ENCODE data around the gene HOXC11.
A peak's percentile ranks its signal among the peaks of the same experiment; 100 is the strongest.

The HOXC11 gene

DNA sequence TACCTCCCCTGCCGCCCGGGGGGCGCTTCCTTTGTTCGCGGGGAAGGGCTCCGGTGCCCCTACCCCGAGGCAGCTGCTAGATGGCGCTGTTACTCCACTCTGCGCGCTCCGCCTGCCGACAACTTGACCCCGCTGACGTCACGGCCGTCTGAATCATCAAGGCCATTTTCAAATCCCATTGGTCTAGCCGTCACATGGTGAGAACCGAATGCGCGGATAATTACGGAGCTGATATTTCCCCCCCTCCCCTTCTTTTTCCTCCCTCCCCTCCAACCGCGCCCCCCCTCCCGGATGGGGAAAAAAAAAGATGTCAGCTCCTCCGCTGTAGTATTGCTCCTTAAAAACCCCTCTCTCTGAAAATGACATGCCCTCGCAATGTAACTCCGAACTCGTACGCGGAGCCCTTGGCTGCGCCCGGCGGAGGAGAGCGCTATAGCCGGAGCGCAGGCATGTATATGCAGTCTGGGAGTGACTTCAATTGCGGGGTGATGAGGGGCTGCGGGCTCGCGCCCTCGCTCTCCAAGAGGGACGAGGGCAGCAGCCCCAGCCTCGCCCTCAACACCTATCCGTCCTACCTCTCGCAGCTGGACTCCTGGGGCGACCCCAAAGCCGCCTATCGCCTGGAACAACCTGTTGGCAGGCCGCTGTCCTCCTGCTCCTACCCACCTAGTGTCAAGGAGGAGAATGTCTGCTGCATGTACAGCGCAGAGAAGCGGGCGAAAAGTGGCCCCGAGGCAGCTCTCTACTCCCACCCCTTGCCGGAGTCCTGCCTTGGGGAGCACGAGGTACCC lies 12.2 kb downstream of the HOXC11 start, which contains the start of gene HOXC10:
Gene HOXC10, plus strand, starts transcription at position 246 of the 791 bp plus-strand sequence. Its CDS starts 114 bp downstream, at position 360.
- peaks cover 42% of the 10 kb centered on the region for H3K27me3 ChIP-seq (ENCODE audit: insufficient read depth, poor library complexity, severe bottlenecking)
- DNase-seq (ENCODE audit: low read depth in 1 of 2, low spot score in 1 of 2): peak in 1 of 2 experiments; percentile 58

DNA sequence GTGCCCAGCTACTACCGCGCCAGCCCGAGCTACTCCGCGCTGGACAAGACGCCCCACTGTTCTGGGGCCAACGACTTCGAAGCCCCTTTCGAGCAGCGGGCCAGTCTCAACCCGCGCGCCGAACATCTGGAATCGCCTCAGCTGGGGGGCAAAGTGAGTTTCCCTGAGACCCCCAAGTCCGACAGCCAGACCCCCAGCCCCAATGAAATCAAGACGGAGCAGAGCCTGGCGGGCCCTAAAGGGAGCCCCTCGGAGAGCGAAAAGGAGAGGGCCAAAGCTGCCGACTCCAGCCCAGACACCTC lies 12.7 kb downstream of the HOXC11 start:
- TF ChIP-seq GABPA (IDR thresholded peaks at IDR 0.05; ENCODE audit: low read depth): no peak
- Histone ChIP-seq H3K27me3 (ENCODE audit: insufficient read depth, poor library complexity, severe bottlenecking) (peaks cover 44% of the 10 kb centered on the region), H3K4me3 (replicated peaks; ENCODE audit: insufficient read depth, low read length) (no peak overlapping the region), H3K27ac (replicated peaks) (no peak overlapping the region)
- DNase-seq (ENCODE audit: low read depth in 1 of 2, low spot score in 1 of 2): no peak

More for the DNA sequence above, 12.2 kb downstream of the HOXC11 start, which contains the start of gene HOXC10:
- Histone ChIP-seq H3K27ac (replicated peaks) (peak within 1 kb of the TSS; percentile 69), H3K4me3 (replicated peaks; ENCODE audit: insufficient read depth, low read length) (no peak within 1 kb of the TSS)
- TF ChIP-seq POLR2AphosphoS5 (IDR thresholded peaks at IDR 0.05; ENCODE audit: low read depth): no peak
- no peak for TF ChIP-seq SPI1 (IDR thresholded peaks at IDR 0.05; ENCODE audit: borderline replicate concordance, low read depth)
- no peak for TF ChIP-seq GABPA (IDR thresholded peaks at IDR 0.05; ENCODE audit: low read depth)
- TF ChIP-seq, protein P1, sequence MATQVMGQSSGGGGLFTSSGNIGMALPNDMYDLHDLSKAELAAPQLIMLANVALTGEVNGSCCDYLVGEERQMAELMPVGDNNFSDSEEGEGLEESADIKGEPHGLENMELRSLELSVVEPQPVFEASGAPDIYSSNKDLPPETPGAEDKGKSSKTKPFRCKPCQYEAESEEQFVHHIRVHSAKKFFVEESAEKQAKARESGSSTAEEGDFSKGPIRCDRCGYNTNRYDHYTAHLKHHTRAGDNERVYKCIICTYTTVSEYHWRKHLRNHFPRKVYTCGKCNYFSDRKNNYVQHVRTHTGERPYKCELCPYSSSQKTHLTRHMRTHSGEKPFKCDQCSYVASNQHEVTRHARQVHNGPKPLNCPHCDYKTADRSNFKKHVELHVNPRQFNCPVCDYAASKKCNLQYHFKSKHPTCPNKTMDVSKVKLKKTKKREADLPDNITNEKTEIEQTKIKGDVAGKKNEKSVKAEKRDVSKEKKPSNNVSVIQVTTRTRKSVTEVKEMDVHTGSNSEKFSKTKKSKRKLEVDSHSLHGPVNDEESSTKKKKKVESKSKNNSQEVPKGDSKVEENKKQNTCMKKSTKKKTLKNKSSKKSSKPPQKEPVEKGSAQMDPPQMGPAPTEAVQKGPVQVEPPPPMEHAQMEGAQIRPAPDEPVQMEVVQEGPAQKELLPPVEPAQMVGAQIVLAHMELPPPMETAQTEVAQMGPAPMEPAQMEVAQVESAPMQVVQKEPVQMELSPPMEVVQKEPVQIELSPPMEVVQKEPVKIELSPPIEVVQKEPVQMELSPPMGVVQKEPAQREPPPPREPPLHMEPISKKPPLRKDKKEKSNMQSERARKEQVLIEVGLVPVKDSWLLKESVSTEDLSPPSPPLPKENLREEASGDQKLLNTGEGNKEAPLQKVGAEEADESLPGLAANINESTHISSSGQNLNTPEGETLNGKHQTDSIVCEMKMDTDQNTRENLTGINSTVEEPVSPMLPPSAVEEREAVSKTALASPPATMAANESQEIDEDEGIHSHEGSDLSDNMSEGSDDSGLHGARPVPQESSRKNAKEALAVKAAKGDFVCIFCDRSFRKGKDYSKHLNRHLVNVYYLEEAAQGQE (IDR thresholded peaks at IDR 0.05; ENCODE audit: insufficient replicate concordance, low read depth): no peak
- TF ChIP-seq, protein P2, sequence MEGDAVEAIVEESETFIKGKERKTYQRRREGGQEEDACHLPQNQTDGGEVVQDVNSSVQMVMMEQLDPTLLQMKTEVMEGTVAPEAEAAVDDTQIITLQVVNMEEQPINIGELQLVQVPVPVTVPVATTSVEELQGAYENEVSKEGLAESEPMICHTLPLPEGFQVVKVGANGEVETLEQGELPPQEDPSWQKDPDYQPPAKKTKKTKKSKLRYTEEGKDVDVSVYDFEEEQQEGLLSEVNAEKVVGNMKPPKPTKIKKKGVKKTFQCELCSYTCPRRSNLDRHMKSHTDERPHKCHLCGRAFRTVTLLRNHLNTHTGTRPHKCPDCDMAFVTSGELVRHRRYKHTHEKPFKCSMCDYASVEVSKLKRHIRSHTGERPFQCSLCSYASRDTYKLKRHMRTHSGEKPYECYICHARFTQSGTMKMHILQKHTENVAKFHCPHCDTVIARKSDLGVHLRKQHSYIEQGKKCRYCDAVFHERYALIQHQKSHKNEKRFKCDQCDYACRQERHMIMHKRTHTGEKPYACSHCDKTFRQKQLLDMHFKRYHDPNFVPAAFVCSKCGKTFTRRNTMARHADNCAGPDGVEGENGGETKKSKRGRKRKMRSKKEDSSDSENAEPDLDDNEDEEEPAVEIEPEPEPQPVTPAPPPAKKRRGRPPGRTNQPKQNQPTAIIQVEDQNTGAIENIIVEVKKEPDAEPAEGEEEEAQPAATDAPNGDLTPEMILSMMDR (IDR thresholded peaks at IDR 0.05; ENCODE audit: insufficient read depth, low read length): no peak

DNA sequence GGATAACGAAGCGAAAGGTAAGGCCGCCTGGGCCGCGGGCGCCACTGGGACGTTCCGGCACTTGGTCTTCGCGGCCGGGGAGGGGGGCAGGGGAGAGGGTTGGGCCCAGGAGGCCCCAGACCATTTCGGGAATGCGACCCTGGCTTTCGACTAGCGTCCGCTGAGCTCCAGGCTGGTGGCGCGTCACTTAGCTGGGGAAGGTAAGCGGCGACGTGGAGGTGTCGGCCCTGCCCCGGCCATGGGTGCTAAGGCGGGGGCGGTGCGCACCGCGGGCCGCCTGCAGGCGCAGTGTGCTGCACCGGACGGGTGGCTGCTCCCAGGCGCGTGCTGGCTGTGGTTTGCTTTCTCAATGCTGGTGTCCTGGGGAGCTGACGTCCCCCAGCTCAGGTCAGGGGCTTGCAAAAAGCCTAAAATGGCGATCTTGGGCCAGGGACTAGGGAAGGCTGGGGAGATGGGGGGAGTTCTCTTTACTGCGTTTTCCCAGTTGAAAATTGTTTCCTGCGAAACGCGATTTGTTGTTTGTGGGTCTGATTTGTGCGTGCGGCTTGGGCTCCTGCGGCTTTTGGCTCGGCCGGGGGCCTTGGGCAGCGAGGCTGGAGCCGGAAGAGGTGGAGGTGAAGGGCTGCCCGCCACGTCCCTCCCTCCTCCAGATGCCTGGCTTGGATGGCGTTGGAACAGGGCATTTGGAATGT lies 13.2 kb downstream of the HOXC11 start:
- DNase-seq (ENCODE audit: low read depth in 1 of 2, low spot score in 1 of 2): peak in 1 of 2 experiments; percentile 44
- H3K27ac ChIP-seq (replicated peaks): no peak overlapping the region
- H3K4me3 ChIP-seq (replicated peaks; ENCODE audit: insufficient read depth, low read length): no peak overlapping the region
- TF ChIP-seq, protein P1 (IDR thresholded peaks at IDR 0.05; ENCODE audit: insufficient replicate concordance, low read depth): no peak
- TF ChIP-seq POLR2AphosphoS5 (IDR thresholded peaks at IDR 0.05; ENCODE audit: low read depth) (no peak), SPI1 (IDR thresholded peaks at IDR 0.05; ENCODE audit: borderline replicate concordance, low read depth) (no peak), GABPA (IDR thresholded peaks at IDR 0.05; ENCODE audit: low read depth) (no peak)
- TF ChIP-seq, protein P2 (IDR thresholded peaks at IDR 0.05; ENCODE audit: insufficient read depth, low read length): no peak
- peaks cover 48% of the 10 kb centered on the region for H3K27me3 ChIP-seq (ENCODE audit: insufficient read depth, poor library complexity, severe bottlenecking)

DNA sequence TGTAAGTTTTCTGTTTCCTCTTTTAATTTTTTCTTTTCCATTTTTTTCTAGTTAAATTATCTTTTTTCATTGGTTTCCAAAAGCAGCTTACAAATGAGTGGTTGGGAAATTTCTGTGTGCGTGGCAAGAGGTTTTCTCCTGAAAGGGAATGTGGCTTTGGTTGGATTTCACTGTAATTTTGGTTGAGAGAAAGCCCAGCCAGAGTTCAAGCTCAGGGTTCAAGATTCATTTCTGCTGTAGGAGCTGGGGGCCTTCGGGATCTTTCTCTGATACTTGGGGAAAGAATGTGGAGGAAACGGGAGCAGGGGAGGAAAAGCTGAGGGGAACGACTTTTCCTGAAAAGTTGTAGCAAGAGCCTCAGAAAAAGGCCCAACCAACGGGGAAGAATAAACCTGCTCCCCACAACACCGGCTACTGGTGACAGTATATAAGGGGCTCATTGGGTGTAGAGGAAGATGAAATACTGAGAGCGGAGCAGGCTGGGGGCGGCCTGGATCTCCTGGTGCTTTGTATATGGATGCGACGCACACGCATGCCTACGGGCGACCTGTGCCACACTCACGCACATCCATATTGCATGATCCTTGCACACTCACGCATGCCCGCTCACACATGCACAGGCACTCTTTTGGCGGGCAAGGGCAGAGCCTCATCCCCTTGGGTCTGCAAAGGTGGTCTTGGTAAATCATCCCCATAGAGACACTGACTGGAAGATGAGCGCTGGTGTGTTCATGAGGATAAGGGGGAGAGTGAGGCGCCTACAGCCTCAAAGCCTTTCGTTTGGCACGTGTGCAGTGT lies 14.0 kb downstream of the HOXC11 start:
- Histone ChIP-seq H3K4me3 (replicated peaks; ENCODE audit: insufficient read depth, low read length) (no peak overlapping the region), H3K27ac (replicated peaks) (no peak overlapping the region), H3K27me3 (ENCODE audit: insufficient read depth, poor library complexity, severe bottlenecking) (peaks cover 48% of the 10 kb centered on the region)
- no peak for TF ChIP-seq POLR2AphosphoS5 (IDR thresholded peaks at IDR 0.05; ENCODE audit: low read depth)
- TF ChIP-seq SPI1 (IDR thresholded peaks at IDR 0.05; ENCODE audit: borderline replicate concordance, low read depth): no peak
- DNase-seq (ENCODE audit: low read depth in 1 of 2, low spot score in 1 of 2): no peak
